GDM1 (cell line): Measurements from ENCODE around the gene TNIP2.
"Not testable (repeated sequence)": the region's sequence is repeated elsewhere in the genome, so short reads cannot be mapped to it uniquely, and the experiment has no call there.

ENCODE experiments used
- DNase-seq: peaks from one replicate; lab custom pipeline; 2025; lab: John Stamatoyannopoulos, UW

The TNIP2 gene

DNA sequence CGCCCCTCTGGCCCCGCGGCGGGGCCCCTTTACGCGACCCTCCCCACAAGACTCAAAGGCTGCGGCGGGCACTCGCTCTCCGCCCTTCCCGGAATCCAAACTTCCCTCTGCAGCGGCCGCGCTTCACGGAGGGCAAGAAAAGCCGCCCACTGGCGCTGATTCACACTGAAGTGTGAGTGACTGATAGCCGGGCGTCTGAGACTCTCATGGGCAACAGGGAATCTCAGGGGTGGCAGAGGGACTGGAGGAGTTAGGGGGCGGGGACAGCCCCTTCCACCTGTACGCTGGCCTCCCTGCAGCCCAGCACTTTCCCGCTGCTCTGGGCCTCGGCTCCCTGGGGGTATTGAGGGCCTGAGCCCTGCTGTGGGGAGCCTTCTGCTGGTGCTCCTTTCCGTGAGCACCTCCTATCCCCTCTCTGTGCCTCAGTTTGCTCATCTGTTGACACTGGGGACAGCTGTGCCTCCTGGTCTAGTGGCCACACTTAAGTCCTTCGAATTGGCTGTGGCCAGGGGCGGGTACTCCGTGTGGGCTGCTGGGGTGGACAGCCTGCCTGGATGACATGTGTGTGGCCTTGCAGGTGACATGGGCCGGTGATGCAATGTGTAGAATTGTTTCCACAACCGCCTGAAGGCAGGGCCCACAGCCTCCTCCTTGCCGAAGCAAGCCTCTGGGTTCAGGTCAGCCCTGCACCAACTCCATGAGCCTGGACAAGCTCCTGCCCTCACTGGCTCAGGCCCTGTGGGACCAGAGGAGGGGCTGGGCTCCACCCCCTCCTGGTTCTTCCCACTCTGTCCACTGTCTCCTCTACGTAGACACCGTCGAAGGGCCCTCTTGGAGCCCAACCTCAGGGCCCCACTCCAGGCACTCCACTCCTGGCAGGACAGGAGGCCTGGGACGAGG lies 37.7 kb upstream of the TNIP2 start:
- DNase-seq, result peak; percentile 25

DNA sequence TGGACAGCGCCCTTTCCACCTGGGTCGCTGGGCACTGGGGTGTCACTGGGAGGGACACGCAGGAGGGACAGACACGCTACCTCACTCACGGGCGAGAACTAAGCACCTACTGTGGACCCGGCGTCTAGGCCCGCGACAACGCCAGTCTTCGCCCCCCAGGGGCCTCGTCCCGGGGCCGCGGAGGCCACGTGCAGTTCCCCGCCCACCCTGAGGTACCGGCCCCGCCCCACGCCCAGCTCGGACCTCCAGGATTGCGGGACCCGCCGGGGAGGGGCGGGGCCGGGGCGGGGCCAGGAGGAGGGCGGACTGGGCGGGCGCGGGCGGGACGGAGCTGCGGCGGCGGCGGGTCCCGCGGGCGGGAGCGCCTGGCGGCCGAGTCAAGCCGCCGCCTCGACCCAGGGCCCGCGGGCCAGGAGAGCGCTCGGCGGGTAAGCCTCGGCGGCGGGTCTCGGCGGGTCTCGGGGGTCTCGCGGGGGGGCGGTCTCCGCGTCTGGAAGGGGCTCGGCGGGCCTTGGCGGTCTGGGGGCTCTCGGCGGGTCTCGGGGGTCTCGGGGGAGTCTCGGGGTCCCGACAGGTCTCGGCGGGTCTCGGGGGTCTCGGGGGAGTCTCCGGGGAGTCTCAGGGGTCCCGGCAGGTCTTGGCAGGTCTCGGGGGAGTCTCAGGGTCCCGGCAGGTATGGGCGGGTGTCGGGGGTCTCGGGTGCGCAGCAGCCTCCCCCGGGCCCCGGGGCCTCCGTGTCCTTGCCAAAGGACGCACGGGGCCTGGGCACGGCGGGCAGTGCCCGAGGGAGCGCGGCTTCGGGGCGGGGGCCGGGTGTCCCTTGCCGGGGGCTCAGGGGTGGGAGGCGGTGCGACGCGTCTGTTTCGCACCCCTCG lies 36.8 kb upstream of the TNIP2 start, which contains the start of gene SH3BP2:
Gene SH3BP2, plus strand, starts transcription at position 375 of the 875 bp plus-strand sequence. CDS start 27,533 bp downstream, outside the sequence.
- peak; percentile 73 for DNase-seq

DNA sequence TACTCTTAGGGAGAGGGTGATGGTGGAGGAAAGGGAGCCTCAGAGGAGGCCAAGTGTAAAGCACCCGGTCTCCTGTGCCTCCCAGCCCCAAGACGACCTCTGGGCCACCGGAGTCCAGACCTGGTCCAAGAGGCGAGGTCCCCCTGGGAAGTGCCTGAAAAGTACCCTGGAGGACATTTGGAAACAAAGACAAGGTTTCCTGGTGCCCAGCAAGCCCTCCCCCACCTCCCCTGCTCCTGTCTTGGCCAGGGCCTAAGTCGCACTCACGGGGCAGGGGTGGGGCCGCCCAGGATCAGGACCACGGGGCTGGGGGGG lies 36.2 kb upstream of the TNIP2 start:
- no peak for DNase-seq

DNA sequence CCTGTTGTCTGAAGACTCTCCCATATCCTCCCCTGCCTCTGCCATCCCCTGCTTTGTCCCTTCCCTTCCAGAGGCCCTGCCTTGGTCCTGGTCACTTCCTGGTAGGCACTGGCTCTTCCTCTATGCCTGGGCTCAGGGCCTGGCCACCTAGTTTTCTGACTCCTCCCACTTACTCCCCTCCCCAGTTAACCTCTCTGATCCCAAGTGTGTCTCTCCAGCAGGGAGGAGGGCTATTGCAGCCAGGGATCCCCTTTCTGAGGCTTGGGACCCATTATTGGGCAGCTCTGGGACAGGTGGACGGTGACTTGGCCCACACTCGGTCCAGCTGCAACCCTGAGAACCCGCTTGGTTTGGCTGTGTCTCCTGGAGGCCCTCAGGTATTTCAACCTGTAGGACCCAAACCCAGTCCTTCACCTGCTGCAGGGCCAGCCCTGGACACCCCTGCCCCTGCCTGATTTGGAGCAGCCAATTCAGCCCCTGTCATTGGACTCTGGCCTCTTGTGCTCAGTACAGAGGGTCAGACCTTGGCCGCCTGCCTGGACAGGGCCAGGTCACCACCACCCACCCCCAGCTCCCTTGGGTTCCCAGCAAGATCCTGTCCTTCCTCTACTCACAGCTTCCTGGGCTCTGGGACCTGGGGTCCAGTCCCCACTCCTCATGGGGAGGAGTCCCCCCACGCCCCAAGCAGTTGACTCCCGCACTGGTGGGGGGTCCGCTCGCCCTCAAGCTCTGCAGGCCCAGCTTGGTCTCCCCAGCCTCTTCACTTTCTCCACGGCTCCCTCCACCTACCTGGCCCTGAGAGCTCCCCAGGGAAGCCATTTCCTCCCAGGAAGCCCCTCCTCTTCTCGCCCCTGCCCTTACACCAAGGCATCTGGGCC lies 35.6 kb upstream of the TNIP2 start:
- DNase-seq, result no peak

DNA sequence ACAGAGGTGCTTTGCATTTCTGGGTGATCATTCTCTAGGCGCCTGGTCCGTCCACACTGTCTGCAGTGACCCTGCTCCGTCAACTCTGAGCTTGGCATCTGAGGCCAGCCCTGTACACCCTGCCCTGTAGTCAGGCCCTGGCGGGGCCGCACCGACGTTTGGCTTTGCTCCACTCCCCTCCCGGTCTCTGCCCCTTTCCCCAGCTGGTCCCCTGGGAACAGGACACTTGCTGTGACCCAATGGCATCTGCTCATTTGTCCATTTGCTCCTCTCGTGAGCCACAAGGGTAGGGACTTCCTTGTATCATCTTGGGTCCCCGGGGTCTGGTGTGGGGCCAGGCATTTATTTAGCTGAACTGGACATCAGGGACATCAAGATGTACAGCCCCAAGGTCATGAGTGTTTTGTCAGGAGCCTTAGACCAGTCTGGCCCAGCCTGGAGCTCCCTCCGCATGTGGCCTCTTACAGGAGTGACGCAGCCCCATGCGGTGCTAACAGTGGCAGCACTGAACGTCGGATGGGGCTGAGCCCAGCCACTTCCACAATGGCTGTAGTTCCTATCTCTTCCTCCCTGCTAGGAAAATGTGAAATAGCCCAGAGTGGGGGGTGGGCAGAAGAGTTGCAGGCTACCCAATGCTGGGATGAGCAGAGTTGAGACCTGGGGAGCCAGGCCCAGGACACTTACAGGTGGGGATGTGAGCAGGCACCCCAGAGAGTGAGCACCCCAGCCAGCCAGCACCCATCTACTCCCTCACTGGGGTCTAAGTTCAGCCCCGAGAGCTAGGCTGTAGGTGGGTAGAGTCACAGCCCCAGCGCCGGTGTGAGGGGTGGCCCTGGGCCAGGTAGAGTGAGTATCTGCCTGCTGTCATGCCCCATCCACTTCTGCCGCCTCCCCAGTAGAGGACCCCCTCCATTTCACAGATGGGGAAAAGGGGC lies 34.7 kb upstream of the TNIP2 start:
- DNase-seq, result no peak

DNA sequence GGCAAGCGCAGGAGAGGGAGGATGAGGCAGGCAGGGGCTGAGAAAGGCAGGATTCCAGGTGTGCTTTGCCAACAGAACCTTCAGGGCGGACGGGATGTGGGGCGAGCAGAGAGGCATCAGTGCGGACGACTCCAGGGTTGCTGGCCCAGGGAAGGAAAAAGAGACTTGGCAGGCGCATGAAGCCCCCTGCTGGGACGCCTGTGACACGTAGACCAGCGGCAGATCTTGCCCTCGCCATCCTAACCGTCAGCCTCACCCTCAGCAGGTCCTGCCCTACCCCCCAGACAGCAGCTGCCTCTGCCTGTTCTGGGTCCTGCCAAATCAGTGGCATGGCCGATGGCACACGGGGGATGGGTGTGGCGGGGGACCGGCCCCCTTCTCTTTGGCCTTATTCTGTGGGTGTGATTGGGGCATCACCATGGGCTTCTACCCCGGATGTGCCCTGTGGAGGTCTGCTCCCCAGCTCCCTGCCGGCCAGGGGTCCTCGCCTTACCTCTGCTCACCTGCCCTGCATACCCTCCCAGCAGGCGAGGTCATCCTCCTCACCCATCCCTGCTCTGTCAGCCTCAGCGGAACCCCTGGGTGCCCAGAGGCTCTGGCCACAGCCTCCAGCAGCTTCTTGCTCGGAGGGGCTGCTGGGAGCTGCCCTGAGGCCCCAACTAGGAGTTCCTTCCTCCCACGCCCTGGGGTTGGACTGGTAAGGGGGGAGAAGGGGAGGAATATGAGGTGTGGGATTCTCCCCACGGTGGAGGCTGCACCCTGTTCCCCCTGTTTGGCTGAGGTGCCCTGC lies 33.9 kb upstream of the TNIP2 start:
- DNase-seq, result no peak

DNA sequence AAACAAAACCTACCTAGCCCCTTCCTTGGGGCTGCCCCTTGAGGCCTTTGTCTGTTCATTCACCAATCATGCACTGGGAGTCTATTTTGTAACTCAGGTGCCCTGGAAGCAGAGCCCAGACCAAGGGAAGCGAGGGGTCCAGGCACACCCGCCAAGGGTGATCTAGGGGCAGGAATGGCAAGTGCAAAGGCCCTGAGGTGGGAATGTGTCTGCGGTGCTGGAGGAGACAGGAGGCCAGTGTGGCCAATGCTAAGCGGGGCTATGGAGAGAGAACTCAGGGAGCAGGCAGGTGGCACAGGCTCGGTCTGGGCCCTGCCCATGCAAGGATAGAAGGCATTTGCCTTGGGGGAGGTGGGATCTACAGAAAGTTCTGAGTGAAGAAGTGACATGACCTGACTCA lies 33.2 kb upstream of the TNIP2 start:
- no peak for DNase-seq

DNA sequence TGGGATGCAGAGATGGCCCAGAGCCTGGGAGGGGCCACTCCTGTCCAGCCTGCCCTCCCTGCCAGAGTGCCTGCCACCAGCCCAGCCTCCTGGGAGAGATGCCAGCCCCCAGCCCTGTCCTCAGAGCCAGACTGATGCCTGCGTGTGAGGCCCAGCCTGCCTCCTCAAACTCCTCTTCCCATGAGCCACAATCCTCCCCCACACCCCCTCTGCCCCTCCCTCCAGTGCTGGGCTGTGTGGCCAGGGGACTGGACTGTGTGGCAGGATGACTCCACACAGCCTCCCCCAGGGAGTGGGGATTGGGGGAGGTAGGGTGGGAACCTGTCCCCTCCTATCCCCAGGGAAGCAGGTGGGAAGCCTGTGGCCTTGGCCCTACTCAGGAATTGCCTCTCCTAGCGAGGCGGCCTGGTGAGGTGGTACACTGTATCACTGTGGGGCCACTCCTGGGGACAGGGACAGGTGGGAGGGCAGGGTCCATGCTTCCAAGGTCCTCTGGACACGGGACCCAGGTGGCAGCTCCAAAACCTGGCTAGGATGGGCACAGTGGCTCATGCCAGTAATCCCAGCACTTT lies 32.5 kb upstream of the TNIP2 start:
- DNase-seq, result no peak

DNA sequence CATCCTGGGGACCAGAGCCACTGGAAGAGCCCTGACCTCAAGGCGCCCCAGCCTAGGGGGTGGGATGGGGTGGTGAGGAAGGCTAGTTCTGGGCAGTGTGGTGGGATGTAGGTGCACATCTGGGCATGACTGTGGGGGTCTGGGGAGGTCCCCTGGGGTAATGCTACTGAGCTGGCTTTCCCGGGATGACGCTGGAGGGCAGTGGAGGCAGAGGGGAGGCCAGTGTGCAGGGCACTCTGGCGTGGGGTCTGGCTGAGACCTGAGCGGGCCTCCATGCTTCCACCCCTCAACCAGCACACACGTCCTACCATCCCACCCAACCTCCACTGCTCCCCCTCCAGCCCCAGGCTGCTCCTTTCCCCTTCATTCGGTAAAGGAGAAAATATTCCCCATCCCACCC lies 32.0 kb upstream of the TNIP2 start:
- DNase-seq, result no peak

DNA sequence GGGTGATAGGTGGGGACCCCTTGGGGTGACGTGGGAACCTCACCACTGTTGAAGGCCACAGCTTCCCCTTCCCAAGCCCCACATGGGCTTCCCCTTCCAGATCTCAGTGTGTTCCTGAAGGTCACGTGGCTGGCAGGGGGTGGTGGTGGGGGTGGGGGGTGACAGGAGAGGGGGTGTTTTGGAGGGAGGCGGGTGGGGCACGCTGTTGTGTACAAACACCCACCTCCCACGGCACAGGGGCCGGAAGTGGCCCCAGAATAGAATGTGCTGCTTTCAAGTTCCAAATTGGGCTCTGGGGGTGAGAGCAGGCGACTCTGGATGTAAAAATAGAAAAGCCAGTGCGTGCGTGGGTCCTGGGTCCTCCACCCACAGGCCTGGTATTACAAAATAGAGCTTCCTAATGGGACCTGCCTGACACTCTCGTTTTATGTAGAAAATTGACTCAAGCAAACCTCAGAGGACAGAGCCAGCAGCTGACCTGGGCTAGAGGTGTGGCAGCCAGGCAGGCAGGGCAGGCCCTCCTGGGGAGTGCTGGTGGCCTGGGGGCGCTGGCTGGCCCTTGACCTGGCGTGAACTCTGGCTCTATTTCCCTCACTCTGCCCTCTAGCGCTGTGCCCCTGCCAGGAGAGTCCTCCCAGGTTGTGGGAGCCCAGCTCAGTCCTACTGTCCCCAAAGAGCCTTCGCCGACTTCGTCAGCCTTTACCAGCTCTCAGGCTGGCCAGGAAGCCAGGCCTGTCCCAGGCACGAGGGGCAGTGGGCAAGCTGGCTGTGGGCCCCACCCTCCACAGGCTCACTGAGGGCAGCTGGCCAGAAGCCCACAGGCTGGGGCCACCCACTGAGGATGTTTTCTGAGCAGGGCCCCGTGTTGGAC lies 31.3 kb upstream of the TNIP2 start:
- DNase-seq, result peak; percentile 48

DNA sequence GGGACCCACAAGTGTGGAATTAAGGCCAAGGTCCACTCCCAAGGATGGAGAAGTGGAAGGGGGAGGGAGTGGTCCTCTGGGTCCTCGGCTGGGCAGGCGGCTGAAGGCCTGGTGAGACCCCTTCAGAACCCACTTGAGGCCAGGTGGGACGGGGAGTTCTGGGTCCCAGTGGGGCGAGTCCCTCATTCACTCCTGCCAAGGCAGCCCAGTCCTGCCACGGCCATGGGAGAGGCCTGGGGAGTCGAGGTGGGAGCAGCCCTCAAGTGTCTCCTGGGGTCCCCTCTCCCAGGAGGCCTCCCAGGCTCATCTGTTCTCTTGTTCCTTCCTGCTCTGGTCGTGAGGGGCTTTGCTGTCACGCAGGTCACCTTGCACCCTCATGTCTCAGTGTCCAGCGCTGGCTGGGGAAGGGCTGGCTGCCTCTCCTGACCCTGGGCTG lies 30.7 kb upstream of the TNIP2 start:
- DNase-seq, result no peak

DNA sequence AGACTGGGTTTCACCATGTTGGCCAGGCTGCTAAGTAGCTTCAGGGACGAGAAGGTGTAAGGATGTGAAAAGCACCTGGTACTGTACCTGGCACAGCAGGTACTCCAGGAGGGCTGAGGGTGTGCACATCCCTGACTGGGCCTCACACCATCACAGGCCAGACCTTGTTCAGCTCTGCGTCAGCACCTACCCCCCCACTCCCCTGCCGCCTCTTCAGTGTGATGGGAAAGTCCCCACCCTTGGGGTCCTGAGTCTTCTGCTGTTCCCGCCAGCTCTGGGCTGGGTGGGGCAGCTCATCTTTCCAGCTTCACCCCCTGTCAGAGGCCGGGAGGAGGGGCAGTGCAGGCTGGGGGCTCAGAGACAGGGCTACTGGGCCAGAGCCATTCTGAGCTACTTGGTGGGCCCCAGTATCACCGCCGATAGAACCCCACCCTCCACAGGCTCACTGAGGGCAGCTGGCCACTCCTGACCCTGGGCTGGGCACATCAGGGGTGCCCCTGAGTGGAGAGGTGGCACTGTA lies 30.1 kb upstream of the TNIP2 start:
- DNase-seq, result no peak

DNA sequence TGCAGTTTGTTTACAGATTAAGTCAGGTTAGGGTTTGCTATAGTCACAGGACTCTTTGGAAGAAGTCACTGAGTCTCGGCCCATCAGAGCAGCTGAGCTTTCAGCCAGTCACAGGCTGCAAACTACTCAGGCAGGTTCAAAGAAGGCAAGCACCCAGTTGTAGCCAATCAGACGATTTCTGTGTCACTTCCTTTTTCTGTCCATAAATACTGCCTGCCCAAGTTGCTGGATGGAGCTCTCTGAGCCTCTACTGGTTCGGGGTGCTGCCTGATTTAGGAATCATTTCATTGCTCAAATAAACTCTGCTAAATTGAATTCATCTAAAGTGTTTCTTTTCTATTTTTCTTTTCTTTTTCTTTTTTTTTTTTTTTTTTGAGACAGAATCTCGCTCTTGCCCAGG lies 29.5 kb upstream of the TNIP2 start:
- peak; percentile 64 for DNase-seq

DNA sequence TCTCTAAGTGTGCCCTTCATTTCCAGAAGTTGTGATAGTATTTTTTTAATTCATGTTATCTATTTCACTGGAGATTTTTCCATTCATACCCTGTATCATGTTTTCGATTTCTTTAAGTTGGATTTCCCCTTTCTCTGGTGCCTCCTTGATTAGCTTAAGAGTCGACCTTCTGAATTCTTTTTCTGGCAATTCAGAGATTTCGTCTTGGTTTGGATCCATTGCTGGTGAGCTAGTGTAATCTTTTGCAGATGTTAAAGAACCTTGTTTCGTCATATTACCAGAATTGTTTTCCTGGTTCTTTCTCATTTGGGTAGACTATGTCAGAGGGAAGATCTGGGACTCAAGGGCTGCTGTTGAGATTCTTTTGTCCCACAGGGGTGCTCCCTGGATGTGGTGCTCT lies 27.7 kb upstream of the TNIP2 start:
- no peak for DNase-seq

DNA sequence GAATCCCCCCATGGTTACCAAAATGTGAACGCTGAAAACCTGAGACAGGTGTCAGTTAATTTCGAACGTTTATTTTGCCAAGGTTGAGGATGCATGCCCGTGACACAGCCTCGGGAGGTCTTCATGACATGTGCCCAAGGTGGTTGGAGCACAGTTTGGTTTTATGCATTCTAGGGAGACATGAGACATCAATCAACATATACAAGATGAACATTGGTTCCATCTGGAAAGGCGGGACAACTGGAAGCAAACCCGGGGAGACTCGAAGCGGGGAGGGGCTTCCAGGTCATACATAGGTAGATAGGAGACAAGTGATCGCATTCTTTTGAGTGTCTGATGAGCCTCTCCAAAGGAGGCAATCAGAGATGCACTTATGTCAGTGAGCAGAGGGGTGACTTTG lies 25.8 kb upstream of the TNIP2 start:
- DNase-seq, result no peak

DNA sequence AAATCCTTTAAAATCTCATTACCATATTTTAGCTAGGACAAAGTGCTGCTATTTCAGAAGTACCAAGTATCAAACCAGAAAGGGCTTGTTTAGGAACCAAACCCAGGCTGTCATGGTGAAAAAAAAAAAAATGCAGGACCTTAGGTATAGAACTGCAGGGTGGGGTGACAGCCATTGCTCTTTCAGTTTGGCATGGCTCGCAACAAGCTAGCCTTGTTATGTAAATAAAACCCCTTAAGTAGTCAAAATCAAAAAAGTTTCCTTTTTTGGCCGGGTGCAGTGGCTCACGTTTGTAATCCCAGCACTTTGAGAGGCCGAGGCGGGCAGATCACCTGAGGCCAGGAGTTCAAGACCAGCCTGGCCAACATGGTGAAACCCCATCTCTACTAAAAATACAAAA lies 24.5 kb upstream of the TNIP2 start:
- not testable (repeated sequence) for DNase-seq

DNA sequence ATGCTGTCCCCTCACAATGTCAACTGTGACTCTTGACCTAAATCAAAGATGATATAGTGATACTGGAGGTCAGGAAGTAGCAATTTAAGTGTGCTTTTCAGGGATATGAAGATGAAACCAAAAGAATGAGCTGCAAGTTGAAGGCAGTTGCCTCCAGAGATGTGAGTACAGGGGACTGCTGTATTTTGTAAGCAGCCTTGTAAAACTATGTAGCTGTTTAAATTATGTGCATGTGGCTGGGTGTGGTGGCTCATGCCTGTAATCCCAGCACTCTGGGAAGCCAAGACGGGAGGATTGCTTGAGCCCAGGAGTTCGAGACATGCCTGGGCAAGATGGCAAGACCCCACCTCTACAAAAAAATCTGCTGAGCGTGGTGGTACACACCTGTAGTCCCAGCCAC lies 15.1 kb upstream of the TNIP2 start:
- DNase-seq, result no peak

DNA sequence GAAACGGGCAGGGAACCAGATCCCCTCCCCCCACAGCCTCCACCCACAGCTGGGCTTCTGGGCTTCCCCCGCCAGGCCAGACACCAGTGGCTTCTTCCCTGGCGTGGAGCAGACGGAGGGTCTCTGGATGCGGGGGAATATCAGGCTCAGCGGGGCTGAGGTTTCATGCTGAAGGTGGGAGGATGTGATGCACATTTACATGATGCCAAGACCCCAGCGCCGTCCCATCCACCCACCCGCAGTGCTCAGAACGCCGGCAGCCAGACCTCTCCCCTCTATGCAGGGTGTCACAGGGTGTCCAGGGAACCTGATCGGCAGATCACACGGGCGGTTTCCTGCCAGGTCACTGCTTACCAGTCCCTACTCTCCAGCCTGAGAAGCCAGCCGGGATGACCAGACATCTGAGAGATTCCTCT lies 12.8 kb upstream of the TNIP2 start:
- no peak for DNase-seq

DNA sequence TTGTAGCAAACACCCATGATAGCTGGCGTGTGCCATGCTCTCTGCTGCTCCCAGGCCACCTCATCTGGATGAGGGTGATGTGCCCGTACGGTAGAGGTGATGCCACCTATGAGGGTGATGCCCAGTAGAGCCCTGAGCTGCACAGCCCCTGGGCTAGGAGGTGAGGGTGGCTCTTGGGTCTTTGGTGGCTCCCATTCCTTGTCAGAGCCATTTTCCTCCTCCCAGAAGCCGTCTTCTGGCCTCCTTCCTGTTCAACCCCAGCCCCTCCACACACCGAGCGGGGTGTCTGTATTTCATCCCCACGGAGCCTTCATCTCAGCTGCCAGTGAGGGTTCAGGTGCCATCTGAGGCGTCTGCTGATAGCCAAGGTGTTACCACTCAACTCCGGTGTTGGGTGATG lies 12.0 kb upstream of the TNIP2 start:
- no peak for DNase-seq
